ENCODE data around the gene COL21A1. TPM values are rescaled to one million over a fixed set of nuclear protein-coding genes. Genes with fewer than 3 reads are reported as not detected.
"Not testable (repeated sequence)": the region's sequence is repeated elsewhere in the genome, so short reads cannot be mapped to it uniquely, and the experiment has no call there.

The COL21A1 gene
- total RNA-seq, 4 donors from 2014 or later = 16.9 to 29.9 (median 24.2) TPM

DNA sequence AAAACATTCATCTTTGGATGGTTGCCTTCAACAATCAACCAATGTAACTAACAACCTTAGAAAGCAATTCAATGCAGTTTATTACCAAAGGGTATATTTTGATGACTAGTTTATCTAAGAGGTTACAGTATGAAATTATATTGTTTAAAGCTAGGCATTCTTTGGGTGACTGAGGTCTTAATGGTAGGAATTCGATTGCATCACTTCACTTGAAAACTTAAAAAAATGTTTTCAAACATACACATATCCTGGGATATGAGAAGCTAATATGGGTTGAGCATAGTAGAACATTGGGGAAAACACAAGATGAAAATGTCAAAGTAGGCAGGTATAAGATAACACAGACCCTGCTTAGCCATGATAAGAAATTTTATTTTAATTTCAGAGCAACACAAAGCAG, 227.4 kb downstream of the COL21A1 start:
- no peaks in the 10 kb centered on the region for H3K27me3 ChIP-seq
- peaks cover 0 to 2% (median 0%) of the 10 kb centered on the region in 4 donors for H3K9me3 ChIP-seq
- H3K36me3 ChIP-seq = no peaks in the 10 kb centered on the region
- DNase-seq (ENCODE audit: low spot score in 2 of 2) = no peak
- no peak for TF ChIP-seq POLR2A (IDR thresholded peaks at IDR 0.05)
- no peak for TF ChIP-seq EP300 (IDR thresholded peaks at IDR 0.05)
- TF ChIP-seq, protein P1, sequence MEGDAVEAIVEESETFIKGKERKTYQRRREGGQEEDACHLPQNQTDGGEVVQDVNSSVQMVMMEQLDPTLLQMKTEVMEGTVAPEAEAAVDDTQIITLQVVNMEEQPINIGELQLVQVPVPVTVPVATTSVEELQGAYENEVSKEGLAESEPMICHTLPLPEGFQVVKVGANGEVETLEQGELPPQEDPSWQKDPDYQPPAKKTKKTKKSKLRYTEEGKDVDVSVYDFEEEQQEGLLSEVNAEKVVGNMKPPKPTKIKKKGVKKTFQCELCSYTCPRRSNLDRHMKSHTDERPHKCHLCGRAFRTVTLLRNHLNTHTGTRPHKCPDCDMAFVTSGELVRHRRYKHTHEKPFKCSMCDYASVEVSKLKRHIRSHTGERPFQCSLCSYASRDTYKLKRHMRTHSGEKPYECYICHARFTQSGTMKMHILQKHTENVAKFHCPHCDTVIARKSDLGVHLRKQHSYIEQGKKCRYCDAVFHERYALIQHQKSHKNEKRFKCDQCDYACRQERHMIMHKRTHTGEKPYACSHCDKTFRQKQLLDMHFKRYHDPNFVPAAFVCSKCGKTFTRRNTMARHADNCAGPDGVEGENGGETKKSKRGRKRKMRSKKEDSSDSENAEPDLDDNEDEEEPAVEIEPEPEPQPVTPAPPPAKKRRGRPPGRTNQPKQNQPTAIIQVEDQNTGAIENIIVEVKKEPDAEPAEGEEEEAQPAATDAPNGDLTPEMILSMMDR (IDR thresholded peaks at IDR 0.05) = no peak
- 89 to 91% methylated on average over 1 of the region's 1 CpG for WGBS, 2 donors
- no peak overlapping the region for H3K4me3 ChIP-seq
- H3K27ac ChIP-seq = no peak overlapping the region
- no peaks in the 10 kb centered on the region for H3K4me1 ChIP-seq

DNA sequence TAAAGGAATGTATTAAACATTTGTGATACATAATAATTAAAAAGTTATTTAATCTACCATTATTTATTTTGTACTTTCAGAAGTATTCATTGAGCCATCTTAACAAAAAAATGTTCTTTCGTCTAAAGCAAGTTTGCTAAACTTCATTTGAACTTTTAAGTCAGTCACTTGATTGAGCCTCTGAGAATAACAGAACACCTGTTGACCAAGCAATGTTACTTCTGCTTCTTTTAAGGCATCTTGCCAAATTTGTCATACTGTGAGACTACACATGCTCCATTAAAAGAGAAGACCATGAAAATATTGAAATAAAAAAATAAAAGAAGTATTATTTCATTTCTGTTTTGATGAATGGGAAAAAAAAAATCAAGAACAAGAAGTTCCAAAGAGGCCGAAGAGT, 230.2 kb downstream of the COL21A1 start:
- no peak for TF ChIP-seq EP300 (IDR thresholded peaks at IDR 0.05)
- TF ChIP-seq POLR2A (IDR thresholded peaks at IDR 0.05) = no peak
- TF ChIP-seq, protein P1 (IDR thresholded peaks at IDR 0.05) = no peak
- Histone ChIP-seq H3K4me1 (no peaks in the 10 kb centered on the region), H3K36me3 (no peaks in the 10 kb centered on the region), H3K27ac (no peak overlapping the region), H3K27me3 (no peaks in the 10 kb centered on the region), H3K9me3 (peaks cover 0 to 2% (median 0%) of the 10 kb centered on the region in 4 donors), H3K4me3 (no peak overlapping the region)
- no peak for DNase-seq (ENCODE audit: low spot score in 2 of 2)
- 63 to 64% methylated on average over 2 of the region's 2 CpGs for WGBS, 2 donors

DNA sequence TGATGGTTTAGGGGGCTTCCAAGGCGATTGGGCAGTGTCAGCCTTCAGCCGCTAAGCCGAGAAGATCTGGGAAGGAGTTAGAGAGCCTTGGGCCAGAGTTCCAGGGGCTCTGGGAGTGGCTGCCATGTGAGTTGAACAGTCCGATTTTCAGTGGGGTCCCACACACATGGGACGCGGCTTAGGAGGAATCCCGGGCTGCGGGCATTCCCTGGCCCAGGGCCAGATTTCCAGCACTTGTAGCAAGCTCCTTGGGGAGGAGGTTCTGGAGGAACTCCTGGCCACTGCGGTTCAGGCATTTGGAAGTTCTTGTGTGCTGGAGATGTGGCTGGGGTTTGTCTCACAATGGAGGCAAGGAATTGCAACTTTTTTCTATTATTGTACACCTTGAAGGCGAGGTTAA, 233.3 kb downstream of the COL21A1 start:
- not testable (repeated sequence) for H3K9me3 ChIP-seq; H3K4me3 ChIP-seq; DNase-seq (ENCODE audit: low spot score in 2 of 2); H3K36me3 ChIP-seq; H3K4me1 ChIP-seq; H3K27ac ChIP-seq; H3K27me3 ChIP-seq
- 85 to 92% methylated on average over 10 of the region's 10 CpGs for WGBS, 2 donors

DNA sequence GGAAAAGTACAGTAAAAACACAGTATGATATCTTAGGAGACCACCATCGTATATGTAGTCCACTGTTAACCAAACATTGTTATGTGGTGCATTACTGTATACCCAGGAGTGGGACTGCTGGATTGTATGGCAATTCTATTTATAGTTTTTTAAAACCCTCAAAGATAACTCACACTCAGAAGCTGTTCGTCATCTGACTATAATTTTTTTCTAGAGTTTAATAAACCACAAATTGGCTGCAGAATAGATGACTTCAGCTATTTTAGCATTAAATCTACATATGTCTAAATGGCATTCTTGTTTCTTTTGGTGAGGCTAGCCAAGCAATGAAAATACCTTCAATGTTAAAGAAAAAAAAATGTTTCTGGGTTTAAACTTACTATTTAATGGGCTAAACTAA, 237.7 kb downstream of the COL21A1 start:
- H3K4me1 ChIP-seq = no peaks in the 10 kb centered on the region

More for the DNA sequence above, 237.7 kb downstream of the COL21A1 start:
- Histone ChIP-seq H3K27ac (no peak overlapping the region), H3K9me3 (no peaks in the 10 kb centered on the region), H3K4me3 (no peak overlapping the region), H3K36me3 (no peaks in the 10 kb centered on the region), H3K27me3 (no peaks in the 10 kb centered on the region)
- no peak for DNase-seq (ENCODE audit: low spot score in 2 of 2)
- TF ChIP-seq, protein P1 (IDR thresholded peaks at IDR 0.05) = no peak
- TF ChIP-seq EP300 (IDR thresholded peaks at IDR 0.05) (no peak), POLR2A (IDR thresholded peaks at IDR 0.05) (no peak)
- 54 to 72% methylated on average over 2 of the region's 2 CpGs for WGBS, 2 donors

Small RNA genes within 50 kb of the gene (small RNA-seq; reads per million reads assigned to genes)
- not detected for gene DHFRP6
